Right forelimb (tissue), 1 donor: ENCODE measurements around the gene FALEC.
"Not testable (repeated sequence)": the region's sequence is repeated elsewhere in the genome, so short reads cannot be mapped to it uniquely, and the experiment has no call there.

Experiments used
- DNase-seq: peaks from one replicate; pipeline ENCODE4 v3.0.0-alpha.2; 2018

Gene FALEC

DNA sequence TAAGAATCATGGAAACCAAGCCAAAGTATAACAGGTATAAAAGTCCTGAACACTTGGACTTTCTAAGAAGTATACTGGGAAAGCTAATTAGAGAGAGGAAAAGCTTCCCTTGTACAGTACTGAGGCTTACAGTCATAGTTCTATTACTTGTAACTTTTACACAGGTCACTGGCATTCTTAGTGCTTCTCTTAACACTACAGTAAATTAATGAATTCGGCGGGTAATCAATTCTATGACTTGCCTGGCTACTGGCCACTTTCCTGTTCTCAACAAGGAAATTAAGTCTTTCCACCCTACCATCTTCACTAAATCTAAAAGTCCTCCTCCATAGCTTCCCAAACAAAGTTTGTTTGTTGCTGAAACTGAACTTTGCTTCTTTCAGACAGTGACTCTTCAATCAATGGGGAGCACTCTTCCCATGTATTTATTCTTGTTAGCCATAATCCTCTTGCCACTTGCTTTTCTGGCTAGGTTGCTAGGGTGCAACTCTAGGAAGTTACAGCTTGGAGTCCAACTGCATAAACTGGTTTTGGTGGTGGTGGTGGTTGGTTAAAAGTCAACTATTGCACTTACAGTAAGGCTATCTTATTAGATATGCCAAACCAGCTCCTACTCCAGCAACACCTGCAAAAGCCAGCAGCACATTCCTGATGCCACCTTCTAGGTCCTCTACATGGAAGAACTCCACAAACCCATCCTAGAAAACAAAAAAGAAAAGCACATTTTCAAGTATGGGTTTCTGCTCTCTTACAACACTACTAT lies 61.4 kb downstream of the FALEC start:
- no peak for DNase-seq

DNA sequence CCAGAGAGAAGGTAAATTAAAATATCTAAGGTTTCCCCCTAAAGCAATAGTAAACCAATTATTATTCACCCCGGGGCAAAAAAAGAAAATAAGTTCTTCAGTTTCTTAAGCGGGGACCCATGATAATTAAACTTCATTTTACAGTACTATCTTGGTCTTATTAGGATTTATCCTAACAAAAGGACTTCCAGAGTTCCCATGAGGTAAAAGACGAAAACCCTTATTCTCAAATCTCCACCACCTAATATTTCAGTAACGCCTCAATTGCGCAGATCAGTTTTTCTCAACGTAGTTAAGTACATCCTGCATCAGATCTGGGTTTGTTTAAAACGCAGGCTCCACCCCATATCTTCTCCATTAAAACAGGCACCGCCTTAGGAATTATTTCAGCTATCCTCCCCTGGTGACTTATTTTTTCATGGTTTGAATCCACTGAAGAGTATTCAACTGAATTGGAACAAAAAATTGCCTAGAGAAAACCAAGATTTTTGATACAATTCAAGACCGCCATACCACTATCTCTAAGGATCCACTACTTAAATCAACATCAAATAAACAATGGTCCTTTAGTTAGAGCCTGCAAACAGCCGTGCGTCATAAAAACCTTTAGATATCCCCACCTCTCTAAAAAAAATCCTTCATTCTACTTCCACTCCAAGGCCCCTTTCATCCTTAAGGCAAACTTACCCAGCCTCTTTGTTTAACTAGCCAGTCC lies 62.2 kb downstream of the FALEC start:
- DNase-seq = no peak

DNA sequence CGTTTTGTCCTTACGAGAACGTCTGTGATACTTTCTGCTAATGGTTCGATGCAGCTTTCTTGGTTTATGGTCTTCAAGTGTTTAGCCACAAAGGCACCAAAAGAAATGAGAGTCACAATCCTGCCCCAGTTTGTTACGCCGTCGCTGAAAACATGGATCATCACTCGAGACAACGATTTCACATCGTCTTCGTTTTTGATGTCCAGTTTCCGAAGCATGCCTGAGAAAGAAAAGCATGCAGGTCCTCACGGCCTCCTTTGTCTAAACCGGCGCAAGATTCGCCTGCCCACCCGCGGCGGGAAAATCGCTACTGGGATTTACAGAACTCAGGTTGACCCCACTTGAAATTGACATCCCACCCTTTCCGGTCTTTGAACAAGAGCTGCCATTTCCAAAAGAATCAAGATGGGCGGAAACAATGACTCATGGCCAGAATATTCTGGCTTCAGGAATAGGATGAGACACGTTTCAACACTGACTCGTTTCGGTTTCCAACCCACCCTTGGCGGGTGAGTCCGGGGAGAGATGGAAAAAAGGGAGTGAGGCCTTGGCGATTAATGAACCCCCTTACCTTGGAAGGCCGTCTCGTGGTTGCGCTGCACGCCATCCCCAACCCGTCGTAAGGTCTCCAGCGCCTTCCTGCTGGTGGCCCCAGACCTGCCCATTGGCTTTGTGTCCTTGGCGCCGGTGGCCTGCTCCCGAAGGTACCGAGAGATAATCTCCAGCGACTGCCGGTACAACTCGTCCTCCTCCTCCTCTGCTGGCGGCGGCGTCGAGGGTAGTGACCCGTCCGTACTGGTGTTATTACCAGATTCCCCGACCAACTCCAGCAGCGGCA lies 62.9 kb downstream of the FALEC start:
- DNase-seq = peak; percentile 81

DNA sequence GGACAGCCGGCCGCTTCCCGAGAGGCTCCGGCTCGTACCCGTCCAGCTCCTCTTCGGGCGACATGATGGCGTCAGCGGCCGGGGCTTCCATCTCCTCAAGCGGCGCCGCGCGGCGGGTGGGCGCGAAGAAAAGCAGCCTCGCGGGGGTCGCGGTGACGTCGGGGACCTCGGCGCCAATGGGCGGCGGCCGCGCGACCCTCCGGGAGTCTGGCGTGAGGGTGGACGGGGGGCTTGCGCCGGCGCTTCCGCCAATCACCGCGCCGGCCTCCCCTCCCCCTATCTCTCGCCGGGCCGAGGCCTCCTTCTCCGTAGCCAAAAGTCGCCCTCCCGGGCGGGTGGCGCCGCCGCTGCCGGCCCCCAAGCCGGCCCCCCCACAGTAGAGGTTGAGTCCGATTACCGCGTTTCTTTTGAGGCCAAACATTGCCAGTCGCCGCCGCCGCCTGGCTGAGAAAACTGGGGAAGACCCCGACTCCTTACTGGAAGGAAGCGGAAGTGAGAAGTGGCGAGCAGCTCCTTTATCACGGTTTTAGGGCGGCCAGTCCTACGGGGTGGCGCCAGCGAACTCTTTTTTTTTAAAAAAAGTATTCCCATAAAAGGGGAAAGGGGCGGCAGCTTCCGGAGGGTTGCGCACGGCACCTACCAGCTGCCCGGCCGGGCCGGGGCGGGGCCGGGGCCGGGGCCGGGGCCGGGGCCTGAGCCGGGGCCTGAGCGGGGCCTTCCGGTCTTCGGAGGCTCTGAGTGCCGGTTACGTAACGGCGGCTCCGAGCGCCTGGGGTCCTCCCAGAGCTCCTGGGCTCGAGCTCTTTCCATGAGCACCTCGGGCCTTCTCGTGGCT lies 63.8 kb downstream of the FALEC start, which contains the start of gene MCL1:
Gene MCL1 (minus strand): TSS at position 501 of the 835 bp plus-strand sequence. CDS start 80 bp downstream, at position 421.
- peak; percentile 95 for DNase-seq

DNA sequence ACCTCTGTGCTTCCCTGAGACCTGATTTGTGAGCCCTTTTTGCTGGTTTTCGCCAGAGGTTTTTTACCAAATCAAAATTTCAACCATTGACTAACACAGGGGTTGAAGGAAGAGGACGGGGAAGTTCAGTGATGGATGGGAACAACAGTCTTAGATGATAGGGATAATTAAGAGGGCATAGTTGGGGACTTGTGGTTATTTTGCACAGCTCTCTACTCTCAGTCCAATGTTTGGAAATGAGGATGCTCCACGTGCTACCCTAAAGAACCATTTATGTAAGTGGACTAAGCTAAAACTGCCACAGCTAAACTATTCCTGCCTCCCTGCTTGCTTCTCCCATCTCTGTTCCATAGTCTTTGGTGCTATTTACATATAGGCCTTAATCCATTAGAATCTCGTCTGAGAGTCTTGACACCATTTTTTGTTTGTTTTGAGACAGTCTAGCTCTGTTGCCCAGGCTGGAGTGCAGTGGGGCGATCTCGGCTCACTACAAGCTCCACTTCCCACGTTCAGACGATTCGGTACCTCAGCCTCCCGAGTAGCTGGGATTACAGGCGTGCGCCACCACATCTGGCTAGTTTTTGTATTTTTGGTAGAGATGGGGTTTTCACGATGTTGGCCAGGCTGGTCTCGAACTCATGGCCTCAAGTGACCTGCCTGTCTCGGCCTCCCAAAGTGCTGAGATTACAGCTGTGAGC lies 64.5 kb downstream of the FALEC start:
- DNase-seq = no peak

DNA sequence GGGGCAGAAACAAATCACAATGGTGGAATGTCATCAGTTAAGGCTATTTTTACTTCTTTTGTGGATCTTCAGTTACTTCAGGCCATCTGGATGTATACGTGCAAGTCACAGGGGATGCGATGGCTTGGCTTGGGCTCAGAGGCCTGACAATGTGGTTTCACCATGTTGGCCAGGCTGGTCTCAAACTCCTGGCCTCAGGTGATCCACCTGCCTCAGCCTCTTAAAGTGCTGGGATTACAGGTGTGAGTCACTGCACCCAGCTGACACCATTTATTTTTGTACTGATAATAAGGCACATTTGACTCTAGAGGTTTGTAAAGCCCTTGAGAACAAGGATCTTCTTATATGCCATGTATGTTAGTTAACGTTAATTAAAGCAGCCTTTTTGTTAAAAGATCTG lies 65.4 kb downstream of the FALEC start:
- not testable (repeated sequence) for DNase-seq

DNA sequence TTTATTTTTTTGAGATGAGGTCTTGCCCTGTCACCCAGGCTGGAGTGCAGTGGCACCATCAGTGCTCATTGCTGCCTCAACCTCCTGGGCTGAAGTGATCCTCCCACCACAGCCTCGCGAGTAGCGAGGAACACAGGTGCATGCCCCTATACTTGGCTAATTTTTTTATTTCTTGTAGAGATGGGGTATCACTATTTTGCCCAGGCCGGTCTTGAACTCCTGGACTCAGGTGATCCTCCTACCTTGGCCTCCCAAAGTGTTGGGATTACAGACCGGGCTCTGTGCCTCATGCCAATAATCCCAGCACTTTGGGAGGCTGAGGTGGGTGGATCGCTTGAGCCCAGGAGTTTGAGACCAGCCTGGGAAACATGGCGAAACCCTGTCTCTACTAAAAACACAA lies 65.9 kb downstream of the FALEC start:
- not testable (repeated sequence) for DNase-seq

DNA sequence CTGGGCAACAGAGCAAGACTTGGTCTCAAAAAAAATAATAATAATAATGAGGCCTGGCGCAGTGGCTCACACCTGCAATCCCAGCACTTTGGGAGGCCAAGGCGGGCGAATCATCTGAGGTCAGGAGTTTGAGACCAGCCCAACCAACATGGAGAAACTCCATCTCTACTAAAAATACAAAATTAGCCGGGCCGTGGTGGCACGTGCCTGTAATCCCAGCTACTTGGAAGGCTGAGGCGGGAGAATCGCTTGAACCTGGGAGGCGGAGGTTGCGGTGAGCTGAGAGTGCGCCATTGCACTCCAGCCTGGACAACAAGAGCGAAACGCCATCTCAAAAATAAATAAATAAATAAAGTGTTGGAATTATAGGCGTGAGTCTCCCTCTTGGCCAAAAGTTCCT lies 66.4 kb downstream of the FALEC start:
- not testable (repeated sequence) for DNase-seq

DNA sequence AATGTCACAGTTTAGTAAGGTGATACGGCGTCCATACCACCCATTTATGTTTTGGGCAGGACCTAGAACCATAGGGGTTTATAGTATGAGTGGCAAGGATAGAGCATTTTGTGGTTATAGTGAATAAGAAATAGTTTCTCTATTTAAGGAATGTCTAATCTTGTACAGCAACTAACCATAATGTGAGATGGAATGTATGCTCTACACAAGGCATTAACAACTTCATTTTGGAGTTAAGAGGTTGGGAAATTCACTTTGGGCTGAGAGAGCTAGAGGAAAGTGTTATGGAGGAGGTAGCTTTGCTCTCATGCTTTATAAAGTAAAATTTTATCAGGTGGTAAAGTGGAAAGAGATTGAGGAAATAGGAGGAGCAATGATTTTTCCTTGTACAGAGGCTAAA lies 66.8 kb downstream of the FALEC start:
- no peak for DNase-seq
